K562 (cell line): ENCODE measurements around the gene OR13A1. TPM values are rescaled to one million over a fixed set of nuclear protein-coding genes. Genes with fewer than 3 reads are reported as not detected.
A peak's percentile ranks its signal among the peaks of the same experiment; 100 is the strongest.

Experiments used
- CBFA2T3 ChIP-seq: fragments of 450-650 bp; IDR thresholded peaks from 2 replicates; pipeline ENCODE4 v1.6.1; 2017
- CREM ChIP-seq: IDR thresholded peaks from 2 replicates; pipeline ENCODE4 v1.6.1; 2014; ENCODE audit warnings: antibody characterized with exemption, low read depth
- ESRRB ChIP-seq: fragments of 250-450 bp; sonication (Bioruptor Pico); IDR thresholded peaks from 2 replicates; pipeline ENCODE4 v1.5.0; 2020; ENCODE audit warnings: mild to moderate bottlenecking, moderate library complexity, borderline replicate concordance
- EWSR1 ChIP-seq: fragments of 450-650 bp; IDR thresholded peaks from 2 replicates; pipeline ENCODE4 v1.6.1; 2018; ENCODE audit warnings: borderline replicate concordance, mild to moderate bottlenecking, low read depth, moderate library complexity; ENCODE audit not compliant: partially characterized antibody
- ILF3 ChIP-seq: fragments of 450-650 bp; IDR thresholded peaks from 2 replicates; pipeline ENCODE4 v1.6.1; 2018; ENCODE audit warnings: antibody characterized with exemption, mild to moderate bottlenecking, moderate library complexity, borderline replicate concordance
- NR0B1 ChIP-seq: fragments of 450-650 bp; IDR thresholded peaks from one replicate; pipeline ENCODE4 v1.6.1; 2018; ENCODE audit warnings: mild to moderate bottlenecking, moderate library complexity; ENCODE audit not compliant: partially characterized antibody
- RBM34 ChIP-seq: fragments of 200-400 bp; formaldehyde crosslinking; IDR thresholded peaks from 2 replicates; pipeline ENCODE4 v1.6.1; 2018; ENCODE audit warnings: low read length, borderline replicate concordance; ENCODE audit not compliant: insufficient read depth
- SAFB ChIP-seq: fragments of 200-400 bp; formaldehyde crosslinking; IDR thresholded peaks from 2 replicates; pipeline ENCODE4 v1.6.1; 2017; ENCODE audit warnings: low read depth, low read length, borderline replicate concordance
- SOX6 ChIP-seq: fragments of 450-650 bp; IDR thresholded peaks from 2 replicates; pipeline ENCODE4 v1.6.1; 2014; ENCODE audit warnings: mild to moderate bottlenecking
- SPI1 ChIP-seq: IDR thresholded peaks from 2 replicates; pipeline ENCODE4 v1.6.1; 2011; ENCODE audit warnings: low read depth, low read length, control low read depth, borderline replicate concordance
- SRF ChIP-seq, 2 experiments: fragments of 250-450, 450-650 bp in 1 of 2; sonication (Bioruptor Pico) in 1 of 2; sonication (generic) in 1 of 2; formaldehyde crosslinking; IDR thresholded peaks; 2 replicates each; pipeline versions ENCODE4 v1.5.0 to v1.5.1; 2020 to 2022; ENCODE audit warnings: mild to moderate bottlenecking in 1 of 2, missing genetic modification reagents in 1 of 2
- TCF7 ChIP-seq: sonication (generic); IDR thresholded peaks from 2 replicates; pipeline ENCODE4 v1.6.1; 2016; ENCODE audit warnings: antibody characterized with exemption, borderline replicate concordance
- U2AF1 ChIP-seq: fragments of 200-400 bp; formaldehyde crosslinking; optimal IDR thresholded peaks from 2 replicates; pipeline ENCODE3; 2017; ENCODE audit warnings: mild to moderate bottlenecking, low read depth, low read length, moderate library complexity
- ZBTB11 ChIP-seq, 3 experiments: fragments of 200-800 bp in 1 of 3; fragments of 250-450 bp in 1 of 3; fragments of 450-650 bp in 1 of 3; sonication (Bioruptor Pico) in 1 of 3; sonication (Bioruptor generic) in 1 of 3; formaldehyde crosslinking in 1 of 3; IDR thresholded peaks; 2 replicates each; pipeline versions ENCODE4 v1.6.1 to v1.8.0; 2016 to 2022; ENCODE audit warnings: mild to moderate bottlenecking in 2 of 3, missing genetic modification characterization in 2 of 3, missing compliant biosample characterization in 1 of 3, moderate library complexity in 1 of 3
- ZNF121 ChIP-seq: sonication (generic); formaldehyde crosslinking; conservative IDR thresholded peaks from 2 replicates; pipeline ENCODE4 v1.8.0; 2022; ENCODE audit warnings: missing genetic modification reagents
- ZNF224 ChIP-seq: sonication (generic); formaldehyde crosslinking; IDR thresholded peaks from 2 replicates; pipeline ENCODE4 v1.8.0; 2022; ENCODE audit warnings: mild to moderate bottlenecking, missing genetic modification reagents
- polyA plus RNA-seq, 8 experiments: library from polyadenylated mRNA; depleted of rRNA in 4 of 8; stranded (reverse) in 5 of 8; unstranded in 3 of 8; fragments of >200 nt; fragmentation: Nextera tagmentation in 2 of 8; fragmentation: Illumina TruSeq in 1 of 8; extraction: Ambion mirVana in 2 of 8; extraction: Trizol in 1 of 8; gene quantifications; 2 replicates each; pipeline versions ENCODE4 v1.2.1 to v1.2.3, GENCODE V29; 2011 to 2014; ENCODE audit warnings: inconsistent platforms in 1 of 8, missing spikeins in 1 of 8
- total RNA-seq, 7 experiments: library from RNA; depleted of rRNA in 6 of 7; stranded (reverse); fragments of >200 nt in 6 of 7; fragmentation: Illumina TruSeq in 2 of 7; extraction: Trizol in 2 of 7; gene quantifications; 2 replicates each; pipeline versions ENCODE4 v1.2.1 to v1.2.3, GENCODE V29; 2011 to 2021; ENCODE audit warnings: low replicate concordance in 1 of 7
- TF ChIP-seq, protein P1 (sequence below): sonication (generic); formaldehyde crosslinking; IDR thresholded peaks from 2 replicates; pipeline ENCODE4 v1.8.1; 2023; ENCODE audit warnings: mild to moderate bottlenecking, missing genetic modification reagents
- TF ChIP-seq, protein P2 (sequence below): sonication (generic); formaldehyde crosslinking; IDR thresholded peaks from 2 replicates; pipeline ENCODE4 v1.8.0; 2022; ENCODE audit warnings: mild to moderate bottlenecking, missing genetic modification reagents
- TF ChIP-seq, protein P3 (sequence below): fragments of 250-450 bp; sonication (Bioruptor Pico); IDR thresholded peaks from 2 replicates; pipeline ENCODE4 v1.5.0; 2021

OR13A1 gene
- total and polyA plus RNA-seq, 9 of the 15 experiments (the other 6 are each of a cell fraction or from before 2014, with no cell fraction given): 0.03 to 0.11 (median 0.06) TPM; not detected in 3

- TF ChIP-seq, protein P1, sequence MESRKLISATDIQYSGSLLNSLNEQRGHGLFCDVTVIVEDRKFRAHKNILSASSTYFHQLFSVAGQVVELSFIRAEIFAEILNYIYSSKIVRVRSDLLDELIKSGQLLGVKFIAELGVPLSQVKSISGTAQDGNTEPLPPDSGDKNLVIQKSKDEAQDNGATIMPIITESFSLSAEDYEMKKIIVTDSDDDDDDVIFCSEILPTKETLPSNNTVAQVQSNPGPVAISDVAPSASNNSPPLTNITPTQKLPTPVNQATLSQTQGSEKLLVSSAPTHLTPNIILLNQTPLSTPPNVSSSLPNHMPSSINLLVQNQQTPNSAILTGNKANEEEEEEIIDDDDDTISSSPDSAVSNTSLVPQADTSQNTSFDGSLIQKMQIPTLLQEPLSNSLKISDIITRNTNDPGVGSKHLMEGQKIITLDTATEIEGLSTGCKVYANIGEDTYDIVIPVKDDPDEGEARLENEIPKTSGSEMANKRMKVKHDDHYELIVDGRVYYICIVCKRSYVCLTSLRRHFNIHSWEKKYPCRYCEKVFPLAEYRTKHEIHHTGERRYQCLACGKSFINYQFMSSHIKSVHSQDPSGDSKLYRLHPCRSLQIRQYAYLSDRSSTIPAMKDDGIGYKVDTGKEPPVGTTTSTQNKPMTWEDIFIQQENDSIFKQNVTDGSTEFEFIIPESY (CRISPR knock-in tag): no peak
- TF ChIP-seq ILF3 (no peak), SPI1 (no peak), NR0B1 (no peak), CREM (0 out of 2 replicates have a peak, but pooled peaks have one; percentile 50), CBFA2T3 (peak; percentile 75), ESRRB (CRISPR knock-in tag) (no peak), ZNF121 (no peak), SRF (CRISPR knock-in tag; IDR thresholded peaks at IDR 0.05) (no peak), EWSR1 (no peak), U2AF1 (no peak), ZNF224 (CRISPR knock-in tag) (no peak), RBM34 (no peak), SAFB (no peak), SOX6 (peak; percentile 39; the same call in 1 of the 2 replicates), ZBTB11 (CRISPR knock-in tag; IDR thresholded peaks at IDR 0.05) (no peak), TCF7 (no peak)
- TF ChIP-seq, protein P2, sequence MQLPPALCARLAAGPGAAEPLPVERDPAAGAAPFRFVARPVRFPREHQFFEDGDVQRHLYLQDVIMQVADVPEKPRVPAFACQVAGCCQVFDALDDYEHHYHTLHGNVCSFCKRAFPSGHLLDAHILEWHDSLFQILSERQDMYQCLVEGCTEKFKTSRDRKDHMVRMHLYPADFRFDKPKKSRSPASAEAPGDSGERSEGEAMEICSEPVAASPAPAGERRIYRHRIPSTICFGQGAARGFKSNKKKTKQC: no peak
- TF ChIP-seq, protein P3, sequence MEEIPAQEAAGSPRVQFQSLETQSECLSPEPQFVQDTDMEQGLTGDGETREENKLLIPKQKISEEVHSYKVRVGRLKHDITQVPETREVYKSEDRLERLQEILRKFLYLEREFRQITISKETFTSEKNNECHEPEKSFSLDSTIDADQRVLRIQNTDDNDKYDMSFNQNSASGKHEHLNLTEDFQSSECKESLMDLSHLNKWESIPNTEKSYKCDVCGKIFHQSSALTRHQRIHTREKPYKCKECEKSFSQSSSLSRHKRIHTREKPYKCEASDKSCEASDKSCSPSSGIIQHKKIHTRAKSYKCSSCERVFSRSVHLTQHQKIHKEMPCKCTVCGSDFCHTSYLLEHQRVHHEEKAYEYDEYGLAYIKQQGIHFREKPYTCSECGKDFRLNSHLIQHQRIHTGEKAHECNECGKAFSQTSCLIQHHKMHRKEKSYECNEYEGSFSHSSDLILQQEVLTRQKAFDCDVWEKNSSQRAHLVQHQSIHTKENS (CRISPR knock-in tag): no peak
Observed at GRCh38 chr10:45280113-45280760, 35.2 kb downstream of the OR13A1 start (continued).
